ENCODE data around the gene MYH3.

DNA sequence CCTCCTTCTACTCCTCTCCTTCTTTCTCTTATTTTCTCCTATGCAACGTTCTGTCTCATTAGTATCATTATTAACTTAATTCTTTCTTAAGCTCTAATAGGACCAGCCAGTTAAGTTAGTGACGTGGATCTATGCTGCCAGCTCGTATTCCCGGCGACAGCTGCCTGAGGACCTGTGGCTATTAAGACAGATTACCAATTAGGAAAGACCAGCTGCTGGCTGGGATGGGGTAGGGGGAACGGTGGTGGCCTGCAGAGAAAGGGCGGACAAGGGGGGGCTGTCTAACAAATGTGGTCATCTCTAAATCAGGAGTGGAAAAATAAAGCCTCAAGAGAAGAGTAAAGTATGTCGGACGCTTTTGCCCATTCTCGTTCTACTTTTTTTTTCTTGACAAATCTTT lies 770 bp upstream of the MYH3 start:
- TF ChIP-seq, protein P1, sequence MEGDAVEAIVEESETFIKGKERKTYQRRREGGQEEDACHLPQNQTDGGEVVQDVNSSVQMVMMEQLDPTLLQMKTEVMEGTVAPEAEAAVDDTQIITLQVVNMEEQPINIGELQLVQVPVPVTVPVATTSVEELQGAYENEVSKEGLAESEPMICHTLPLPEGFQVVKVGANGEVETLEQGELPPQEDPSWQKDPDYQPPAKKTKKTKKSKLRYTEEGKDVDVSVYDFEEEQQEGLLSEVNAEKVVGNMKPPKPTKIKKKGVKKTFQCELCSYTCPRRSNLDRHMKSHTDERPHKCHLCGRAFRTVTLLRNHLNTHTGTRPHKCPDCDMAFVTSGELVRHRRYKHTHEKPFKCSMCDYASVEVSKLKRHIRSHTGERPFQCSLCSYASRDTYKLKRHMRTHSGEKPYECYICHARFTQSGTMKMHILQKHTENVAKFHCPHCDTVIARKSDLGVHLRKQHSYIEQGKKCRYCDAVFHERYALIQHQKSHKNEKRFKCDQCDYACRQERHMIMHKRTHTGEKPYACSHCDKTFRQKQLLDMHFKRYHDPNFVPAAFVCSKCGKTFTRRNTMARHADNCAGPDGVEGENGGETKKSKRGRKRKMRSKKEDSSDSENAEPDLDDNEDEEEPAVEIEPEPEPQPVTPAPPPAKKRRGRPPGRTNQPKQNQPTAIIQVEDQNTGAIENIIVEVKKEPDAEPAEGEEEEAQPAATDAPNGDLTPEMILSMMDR (IDR thresholded peaks at IDR 0.05) = no peak
- TF ChIP-seq POLR2AphosphoS5 (IDR thresholded peaks at IDR 0.05) (no peak), POLR2A (IDR thresholded peaks at IDR 0.05) (no peak)
